GM19372 (cell line): ENCODE results near the gene ID1.

Experiments
- ATAC-seq: cut with Tn5 transposase; IDR thresholded peaks from one replicate; pipeline ENCODE4 v1.9.1; 2021; ENCODE audit warnings: mild to moderate bottlenecking, low read depth, moderate library complexity; ENCODE audit not compliant: unreplicated experiment

ID1 gene

GRCh38 chr20:31605031-31605901, at the start of gene ID1:
Gene ID1 (plus strand): TSS chr20:31605289. CDS start chr20:31605388, 99 bp downstream.
- peak; percentile 88 for ATAC-seq

DNA sequence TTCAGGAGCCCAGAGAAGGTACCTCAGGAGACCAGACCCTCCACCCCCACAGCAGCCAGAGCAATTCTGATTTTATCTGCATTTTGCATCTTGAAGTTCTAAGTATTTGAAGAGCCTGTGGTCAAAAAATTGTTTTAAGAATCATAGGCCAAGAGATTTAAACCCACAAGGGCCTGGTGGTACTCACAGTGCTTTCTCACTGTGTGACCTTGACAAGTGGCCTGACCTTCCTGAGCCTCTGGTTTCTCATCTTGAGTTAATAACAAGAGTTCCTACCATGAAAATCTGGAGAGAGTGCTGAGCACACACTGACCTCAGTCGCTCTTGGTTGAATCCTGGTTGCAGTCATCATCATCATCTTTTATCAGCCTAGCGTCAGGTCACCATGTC, 45.4 kb upstream of the ID1 start:
- ATAC-seq, result no peak

DNA sequence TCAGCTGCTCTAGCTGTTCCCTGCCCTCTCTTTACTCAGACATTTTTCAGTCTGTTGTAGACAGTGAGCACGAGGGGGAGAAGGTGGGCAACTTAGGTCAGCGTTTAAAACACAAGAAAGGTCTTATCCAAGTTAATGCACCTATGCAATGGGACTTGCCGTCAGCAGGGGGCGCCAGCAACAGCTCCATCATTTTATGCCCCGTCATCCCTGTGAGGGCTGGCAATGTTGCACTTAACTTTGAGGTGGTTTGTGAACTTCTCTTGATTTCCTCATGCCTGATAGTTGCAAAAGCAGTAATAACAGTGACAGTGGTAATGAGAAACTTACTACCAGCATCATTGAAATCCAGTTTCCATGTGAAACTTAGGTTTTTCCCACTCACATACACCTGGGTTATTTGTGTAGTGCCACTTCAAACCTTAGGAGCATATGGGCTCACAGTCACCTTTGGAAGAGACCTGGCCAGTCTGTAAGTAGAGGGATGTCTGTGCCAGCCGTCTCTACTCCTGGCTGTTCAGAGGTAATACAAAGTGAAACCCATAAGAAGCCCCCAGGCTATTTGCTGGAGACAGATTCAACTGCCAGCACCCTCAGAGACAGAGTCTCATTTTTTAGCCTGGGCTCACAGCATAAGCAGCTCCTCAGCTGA, 44.9 kb upstream of the ID1 start:
- ATAC-seq, result no peak

GRCh38 chr20:31560746-31561598, 44.1 kb upstream of the ID1 start:
- no peak for ATAC-seq

GRCh38 chr20:31562241-31562640, 42.8 kb upstream of the ID1 start:
- no peak for ATAC-seq

- ATAC-seq, result no peak
Observed at GRCh38 chr20:31564284-31564683, 40.8 kb upstream of the ID1 start.

- ATAC-seq, result no peak
Observed at GRCh38 chr20:31565699-31566318, 39.3 kb upstream of the ID1 start.

GRCh38 chr20:31566319-31566657, 38.8 kb upstream of the ID1 start:
- no peak for ATAC-seq

- ATAC-seq, result no peak
Observed at GRCh38 chr20:31566658-31567379, 38.3 kb upstream of the ID1 start.

- ATAC-seq, result no peak
Observed at GRCh38 chr20:31567380-31567720, 37.7 kb upstream of the ID1 start.

- no peak for ATAC-seq
Observed at GRCh38 chr20:31568041-31568731, 36.9 kb upstream of the ID1 start.

- ATAC-seq, result no peak
Observed at GRCh38 chr20:31568773-31569162, 36.3 kb upstream of the ID1 start.

- ATAC-seq, result no peak
Observed at GRCh38 chr20:31569163-31570020, 35.7 kb upstream of the ID1 start.

- ATAC-seq, result no peak
Observed at GRCh38 chr20:31570021-31570463, 35.0 kb upstream of the ID1 start.

GRCh38 chr20:31570735-31571617, 34.1 kb upstream of the ID1 start:
- no peak for ATAC-seq

DNA sequence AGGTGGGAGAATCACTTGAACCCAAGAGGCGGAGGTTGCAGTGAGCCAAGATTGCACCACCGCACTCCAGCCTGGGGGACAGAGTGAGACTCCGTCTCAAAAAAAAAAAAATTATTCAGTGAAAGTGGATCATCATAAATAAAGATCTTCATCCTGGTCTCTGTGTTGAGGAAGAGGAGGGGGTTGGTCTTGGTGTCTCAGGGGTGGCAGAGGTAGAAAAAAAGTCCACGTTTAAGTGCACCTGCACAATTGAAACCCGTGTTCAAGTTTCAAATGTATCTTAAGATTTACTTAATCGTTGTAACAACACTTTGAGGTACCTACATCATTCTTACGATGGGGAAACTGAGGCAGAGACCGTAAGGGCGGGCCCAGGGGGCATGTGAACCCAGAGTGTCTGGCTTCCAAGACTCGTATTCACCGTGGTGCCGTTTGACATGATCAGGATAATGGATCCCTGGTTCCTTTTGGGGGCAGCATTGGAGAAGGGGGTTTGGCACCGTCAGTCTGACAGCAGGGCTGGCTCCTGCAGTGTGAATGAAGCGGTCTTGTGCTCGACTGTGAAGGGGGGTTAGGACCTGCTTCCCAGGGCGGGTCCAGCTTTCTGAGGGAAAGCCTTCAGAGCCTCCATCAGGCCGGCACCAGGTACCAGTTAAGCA, 32.9 kb upstream of the ID1 start:
- ATAC-seq, result no peak
